ENCODE results near the gene HSD17B4.

DNA sequence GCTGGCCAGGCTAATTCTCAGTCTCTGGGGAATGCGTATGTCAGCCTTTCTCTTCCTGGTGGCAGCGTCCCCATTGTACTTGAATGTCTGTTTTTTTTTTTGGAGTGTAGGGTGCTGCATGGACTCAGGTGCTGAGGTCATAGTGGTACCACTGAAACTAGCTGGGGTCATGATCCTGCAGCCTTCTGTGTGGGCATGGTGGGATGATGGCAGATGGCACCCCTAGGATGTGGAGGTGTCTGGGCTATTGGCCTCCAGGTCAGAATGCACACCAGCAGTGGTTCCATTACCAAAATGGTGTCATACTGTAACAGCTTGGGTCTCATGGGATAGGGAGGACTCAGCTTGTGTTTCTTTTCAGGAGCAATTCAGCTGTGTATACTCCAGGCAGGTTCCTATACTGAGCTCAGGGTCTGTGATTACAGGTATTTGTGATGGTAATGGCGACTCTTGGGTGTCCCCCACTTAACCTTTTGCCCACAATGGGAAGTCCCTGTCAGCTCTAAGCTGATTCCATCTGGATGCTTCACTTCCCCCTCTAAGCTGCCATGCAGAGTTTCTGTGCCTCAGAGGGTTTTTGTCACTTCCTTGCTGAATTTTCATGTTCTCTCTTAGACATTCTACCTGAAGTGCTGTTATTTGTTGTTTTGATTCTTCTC lies 17.9 kb downstream of the HSD17B4 start:
- TF ChIP-seq, protein P1, sequence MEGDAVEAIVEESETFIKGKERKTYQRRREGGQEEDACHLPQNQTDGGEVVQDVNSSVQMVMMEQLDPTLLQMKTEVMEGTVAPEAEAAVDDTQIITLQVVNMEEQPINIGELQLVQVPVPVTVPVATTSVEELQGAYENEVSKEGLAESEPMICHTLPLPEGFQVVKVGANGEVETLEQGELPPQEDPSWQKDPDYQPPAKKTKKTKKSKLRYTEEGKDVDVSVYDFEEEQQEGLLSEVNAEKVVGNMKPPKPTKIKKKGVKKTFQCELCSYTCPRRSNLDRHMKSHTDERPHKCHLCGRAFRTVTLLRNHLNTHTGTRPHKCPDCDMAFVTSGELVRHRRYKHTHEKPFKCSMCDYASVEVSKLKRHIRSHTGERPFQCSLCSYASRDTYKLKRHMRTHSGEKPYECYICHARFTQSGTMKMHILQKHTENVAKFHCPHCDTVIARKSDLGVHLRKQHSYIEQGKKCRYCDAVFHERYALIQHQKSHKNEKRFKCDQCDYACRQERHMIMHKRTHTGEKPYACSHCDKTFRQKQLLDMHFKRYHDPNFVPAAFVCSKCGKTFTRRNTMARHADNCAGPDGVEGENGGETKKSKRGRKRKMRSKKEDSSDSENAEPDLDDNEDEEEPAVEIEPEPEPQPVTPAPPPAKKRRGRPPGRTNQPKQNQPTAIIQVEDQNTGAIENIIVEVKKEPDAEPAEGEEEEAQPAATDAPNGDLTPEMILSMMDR (IDR thresholded peaks at IDR 0.05; ENCODE audit: low read depth, low read length) = no peak
- no peak for TF ChIP-seq EZH2phosphoT487 (IDR thresholded peaks at IDR 0.05; ENCODE audit: low read depth)
